Ramos (cell line): Measurements from ENCODE around the gene TIGD1.
"Not testable (repeated sequence)": the region's sequence is repeated elsewhere in the genome, so short reads cannot be mapped to it uniquely, and the experiment has no call there.

ENCODE experiments used
- in situ Hi-C: fragments of 300-500 bp; cut with MboI; formaldehyde crosslinking; loops from one replicate; pipeline ENCODE4 v1.14.3; 2022; ENCODE audit warnings: low sequenced_read_pairs; ENCODE audit not compliant: unreplicated experiment

The TIGD1 gene

DNA sequence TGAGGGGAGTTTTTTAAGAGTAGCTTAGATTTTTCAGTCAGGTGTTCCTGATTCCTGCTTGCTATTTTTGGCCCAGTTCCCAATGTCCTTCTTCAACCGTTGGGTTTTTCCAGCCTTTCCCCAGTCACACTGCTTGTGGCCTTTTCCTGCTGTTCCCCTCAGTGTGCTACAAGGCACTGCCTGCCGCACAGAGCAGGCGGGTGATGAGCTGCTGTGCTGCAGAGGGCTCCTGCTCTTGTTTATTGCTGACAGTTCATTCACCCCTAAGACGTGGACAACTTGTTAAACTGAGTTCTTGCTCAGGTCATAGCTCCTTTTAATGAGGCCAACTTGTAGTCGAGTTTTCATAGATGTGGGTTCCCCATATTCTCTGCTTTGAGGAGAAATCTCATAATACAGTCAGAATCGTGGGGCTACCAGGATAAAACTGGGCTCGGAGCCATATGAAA is 20.7 kb upstream of the TIGD1 start:
- in situ Hi-C loops, result no loop called here

GRCh38 chr2:232570481-232570880 is 20.1 kb upstream of the TIGD1 start:
- in situ Hi-C loops, result not testable (repeated sequence)

- in situ Hi-C loops, result no loop called here
These were observed 19.2 kb upstream of the TIGD1 start for GRCh38 chr2:232569541-232569940.

DNA sequence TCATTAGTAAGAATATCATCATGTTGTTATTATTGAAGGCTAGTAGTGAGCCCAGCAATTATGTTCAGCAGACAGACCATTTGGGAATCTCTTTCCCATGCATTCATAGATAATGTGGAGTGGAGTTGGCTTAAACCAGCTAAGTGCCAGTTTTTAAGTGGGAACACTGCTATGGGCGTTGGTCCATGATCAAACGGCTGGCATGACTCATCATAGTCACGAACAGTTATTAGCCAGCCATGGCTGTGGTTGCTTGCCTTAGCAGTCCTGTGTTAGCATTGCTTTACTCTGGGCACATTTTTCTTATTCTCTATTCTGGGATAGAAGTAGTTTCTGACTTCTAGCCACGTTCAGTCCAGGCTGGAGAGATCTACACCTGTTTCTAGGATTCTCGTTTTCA is 17.8 kb upstream of the TIGD1 start:
- in situ Hi-C loops, result no loop called here

GRCh38 chr2:232567721-232568120 is 17.4 kb upstream of the TIGD1 start:
- in situ Hi-C loops, result no loop called here

- in situ Hi-C loops, result no loop called here
These were observed 13.2 kb upstream of the TIGD1 start for GRCh38 chr2:232563580-232563979.

GRCh38 chr2:232562515-232563151 is 12.3 kb upstream of the TIGD1 start:
- in situ Hi-C loops, result no loop called here

DNA sequence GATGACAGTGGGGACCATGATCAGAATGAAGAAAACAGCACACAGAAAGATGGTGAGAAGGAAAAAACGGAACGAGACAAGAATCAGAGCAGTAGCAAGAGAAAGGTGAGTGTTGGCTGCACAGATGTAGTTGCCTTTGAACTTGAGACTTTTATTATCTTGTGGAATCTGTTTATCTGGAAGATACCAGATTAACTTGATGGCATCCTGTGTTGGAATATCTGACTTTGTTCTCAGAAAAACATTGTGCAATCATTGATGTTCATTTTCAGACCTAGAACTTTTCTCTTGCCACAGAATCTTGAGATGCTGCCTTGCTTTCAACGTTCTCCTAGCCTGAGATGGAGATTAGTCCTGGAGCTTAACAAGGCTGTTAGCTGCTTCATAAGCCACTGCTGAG is 6.1 kb upstream of the TIGD1 start:
- in situ Hi-C loops, result no loop called here

DNA sequence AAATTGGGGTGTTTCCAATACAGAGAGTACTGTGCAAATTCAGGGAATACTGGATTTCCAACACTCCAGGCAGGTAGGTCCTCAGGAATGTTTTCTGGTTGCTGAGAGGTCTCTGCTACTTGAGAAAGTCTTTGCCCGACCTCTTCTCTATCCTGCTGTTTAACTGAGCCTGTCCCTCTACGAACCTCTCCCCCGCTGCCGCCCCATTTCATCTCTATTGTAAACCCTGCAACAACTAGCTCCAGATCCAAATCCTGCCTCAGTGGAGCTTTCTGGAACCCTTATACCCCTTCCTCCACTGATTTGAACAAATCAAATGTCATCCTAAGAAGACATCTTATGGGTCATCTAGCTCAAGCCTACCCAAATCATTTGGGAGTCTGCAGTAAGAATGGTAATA is 1.4 kb upstream of the TIGD1 start:
- in situ Hi-C loops, result no loop called here

DNA sequence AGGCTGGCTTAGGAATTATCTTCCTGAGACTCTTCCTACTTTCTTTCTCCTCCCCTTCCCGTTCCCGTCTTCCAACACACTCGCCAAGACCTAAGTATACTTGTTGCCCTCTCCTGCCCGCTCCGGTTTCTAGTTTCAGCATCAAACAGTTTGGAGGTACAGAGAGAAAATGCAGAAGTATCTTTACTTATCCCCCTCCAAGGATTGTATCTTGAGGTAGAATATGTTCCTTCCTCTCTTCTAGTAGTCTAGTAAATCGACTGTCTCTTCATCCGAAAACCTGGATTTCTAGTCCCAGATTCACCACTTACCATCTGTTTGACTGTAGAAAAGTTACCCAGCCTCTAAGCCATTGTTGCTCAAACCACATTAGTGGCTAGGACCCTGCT is 887 bp upstream of the TIGD1 start:
- in situ Hi-C loops, result no loop called here

DNA sequence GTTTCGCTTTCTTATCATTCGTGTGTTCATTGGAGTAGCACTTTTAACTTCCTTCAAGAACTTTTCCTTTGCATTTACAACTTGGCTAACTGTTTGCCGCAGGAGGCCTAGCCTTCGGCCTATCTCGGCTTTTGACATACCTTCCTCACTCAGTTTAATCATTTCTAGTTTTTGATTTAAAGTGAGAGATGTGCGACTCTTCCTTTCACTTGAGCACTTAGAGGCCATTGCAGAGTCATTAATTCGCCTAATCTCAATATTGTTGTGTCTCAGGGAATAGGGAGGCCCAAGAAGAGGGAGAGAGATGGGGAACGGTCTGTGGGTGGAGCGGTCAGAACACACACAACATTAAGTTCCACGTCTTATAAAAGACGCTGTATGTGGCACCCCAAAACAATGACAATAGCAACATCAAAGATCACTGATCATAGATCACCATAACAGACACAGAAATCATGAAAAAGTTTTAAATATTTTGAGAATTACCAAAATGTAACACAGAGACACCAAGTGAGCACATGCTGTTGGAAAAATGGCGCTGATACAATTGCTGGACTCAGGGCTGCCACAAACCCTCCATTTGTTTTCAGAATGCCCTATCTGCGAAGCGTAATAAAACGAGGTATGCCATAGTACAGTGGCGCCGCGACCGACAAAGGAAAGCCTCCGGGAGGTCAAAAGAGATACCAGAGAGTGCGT is 553 bp downstream of the TIGD1 start:
- in situ Hi-C loops, result no loop called here

DNA sequence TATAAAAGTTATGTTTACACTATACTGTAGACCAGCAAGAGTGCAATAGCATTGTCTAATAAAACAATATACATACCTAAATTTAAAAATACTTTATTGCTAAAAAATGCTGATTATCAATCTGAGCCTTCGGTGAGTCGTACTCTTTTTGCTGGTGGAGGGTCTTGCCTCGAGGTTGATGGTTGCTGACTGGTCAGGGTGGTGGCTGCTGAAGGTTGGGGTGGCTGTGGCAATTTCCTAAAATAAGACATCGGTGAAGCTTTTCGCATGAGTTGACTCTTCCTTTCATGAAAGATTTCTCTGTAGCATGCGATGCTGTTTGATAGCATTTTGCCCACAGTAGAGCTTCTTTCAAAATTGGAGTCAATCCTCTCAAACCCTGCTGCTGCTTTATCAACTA is 2.4 kb downstream of the TIGD1 start:
- in situ Hi-C loops, result no loop called here

- in situ Hi-C loops, result no loop called here
These were observed 4.6 kb downstream of the TIGD1 start for GRCh38 chr2:232545511-232546375.

GRCh38 chr2:232544674-232545073 is 5.7 kb downstream of the TIGD1 start:
- in situ Hi-C loops, result no loop called here

DNA sequence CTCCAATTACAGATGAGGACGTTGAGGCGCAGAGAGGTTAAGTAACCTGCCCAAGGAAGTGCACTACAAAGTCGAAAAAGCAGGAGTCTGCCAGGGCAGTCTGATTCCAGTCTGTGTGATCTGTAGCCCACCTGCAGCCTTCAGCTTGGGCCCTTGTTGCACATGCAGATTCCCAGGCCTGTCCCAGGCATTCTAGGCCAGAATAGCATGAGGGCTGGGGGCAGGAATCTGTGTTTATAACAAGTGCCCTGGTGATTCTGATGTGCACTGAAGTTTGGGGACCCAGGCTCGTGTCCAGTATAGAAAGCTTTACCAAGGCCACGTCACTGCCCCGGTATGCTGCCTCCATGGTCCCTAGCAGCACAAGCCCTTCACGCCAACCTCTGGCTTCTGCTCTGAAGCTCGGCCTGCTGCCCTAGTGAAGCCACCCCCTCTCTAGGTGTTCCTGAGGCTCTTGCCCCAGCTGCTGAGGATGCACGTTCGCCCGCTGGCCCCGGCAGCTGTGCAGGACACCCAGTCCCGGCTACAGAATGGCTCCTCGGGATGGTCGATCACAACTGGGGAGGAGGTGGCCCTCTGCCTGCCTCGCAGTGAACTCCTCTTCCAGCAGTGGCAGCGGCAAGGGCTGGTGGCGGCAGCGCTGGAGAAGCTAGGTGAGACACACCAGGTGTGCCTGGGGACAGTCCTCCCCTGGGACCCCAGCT is 6.3 kb downstream of the TIGD1 start:
- in situ Hi-C loops, result no loop called here

- in situ Hi-C loops, result no loop called here
These were observed 6.9 kb downstream of the TIGD1 start for GRCh38 chr2:232543491-232543890.

DNA sequence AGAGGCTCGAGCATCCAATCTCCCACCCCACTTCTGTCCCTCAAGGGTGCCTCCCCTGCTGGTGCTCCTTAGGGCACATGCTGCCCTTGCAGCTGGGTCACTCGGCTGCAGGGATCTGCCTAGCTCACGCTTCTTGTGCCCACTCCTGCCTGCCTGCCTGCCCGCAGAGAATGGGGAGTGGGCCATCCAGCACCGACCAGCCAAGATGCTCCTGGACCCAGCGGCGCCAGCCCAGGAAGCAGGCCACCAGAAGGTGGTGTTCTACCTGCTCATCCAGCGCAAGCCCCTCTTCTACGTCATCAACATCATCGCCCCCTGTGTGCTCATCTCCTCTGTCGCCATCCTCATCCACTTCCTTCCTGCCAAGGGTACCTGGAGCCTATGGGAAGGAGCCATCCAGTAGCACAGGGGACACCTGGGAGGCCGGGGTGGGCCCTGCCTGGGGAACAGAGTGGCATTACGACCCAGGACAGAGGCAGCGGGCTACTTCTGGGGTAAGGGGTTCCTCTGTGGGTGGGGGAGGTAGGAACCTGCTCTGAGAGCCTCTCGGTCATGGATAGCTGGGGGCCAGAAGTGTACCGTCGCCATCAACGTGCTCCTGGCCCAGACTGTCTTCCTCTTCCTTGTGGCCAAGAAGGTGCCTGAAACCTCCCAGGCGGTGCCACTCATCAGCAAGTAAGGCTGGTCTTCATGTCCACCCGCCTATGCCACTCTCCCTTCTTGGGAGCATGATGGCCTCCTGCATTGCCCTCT is 7.5 kb downstream of the TIGD1 start:
- in situ Hi-C loops, result no loop called here

DNA sequence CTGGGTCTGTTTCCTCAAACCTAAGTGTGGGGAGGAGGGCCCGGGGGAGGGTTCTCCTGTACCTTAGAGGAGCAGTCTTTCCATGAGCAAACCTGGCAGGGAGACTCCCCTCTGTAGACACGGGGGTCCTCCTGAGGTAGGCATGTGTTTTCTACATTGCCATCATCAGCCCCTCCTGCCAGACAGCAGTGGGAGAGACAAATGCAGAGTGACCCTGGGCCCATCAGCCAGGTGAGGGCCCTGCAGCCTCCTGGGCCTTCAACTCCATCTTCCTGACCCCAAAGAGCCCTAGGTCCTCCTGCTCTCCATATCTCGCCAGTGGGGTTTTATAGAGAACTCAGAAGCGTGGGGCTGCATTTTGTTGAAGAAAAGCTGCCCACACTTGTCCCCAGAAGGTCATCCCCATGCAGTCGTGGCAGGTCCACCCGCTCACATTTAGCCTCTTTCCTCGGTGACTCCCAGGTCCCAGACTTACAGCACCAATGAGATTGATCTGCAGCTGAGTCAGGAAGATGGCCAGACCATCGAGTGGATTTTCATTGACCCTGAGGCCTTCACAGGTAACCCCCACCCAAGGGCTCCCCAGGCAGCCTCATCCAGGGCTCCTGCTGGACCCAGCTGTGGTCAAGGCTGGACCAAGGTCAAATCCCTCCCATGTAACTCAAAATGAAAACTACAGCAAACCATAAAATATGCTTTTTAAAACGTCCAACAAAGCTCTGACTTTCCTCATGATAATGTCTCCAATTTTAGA is 8.2 kb downstream of the TIGD1 start:
- in situ Hi-C loops, result no loop called here
